NCI-H1694 (cell line): ENCODE measurements around the gene CXCR1.
"Not testable (repeated sequence)": the region's sequence is repeated elsewhere in the genome, so short reads cannot be mapped to it uniquely, and the experiment has no call there.

Source experiments
- DNase-seq: peaks from one replicate; lab custom pipeline; 2025; lab: John Stamatoyannopoulos, UW

Gene CXCR1

DNA sequence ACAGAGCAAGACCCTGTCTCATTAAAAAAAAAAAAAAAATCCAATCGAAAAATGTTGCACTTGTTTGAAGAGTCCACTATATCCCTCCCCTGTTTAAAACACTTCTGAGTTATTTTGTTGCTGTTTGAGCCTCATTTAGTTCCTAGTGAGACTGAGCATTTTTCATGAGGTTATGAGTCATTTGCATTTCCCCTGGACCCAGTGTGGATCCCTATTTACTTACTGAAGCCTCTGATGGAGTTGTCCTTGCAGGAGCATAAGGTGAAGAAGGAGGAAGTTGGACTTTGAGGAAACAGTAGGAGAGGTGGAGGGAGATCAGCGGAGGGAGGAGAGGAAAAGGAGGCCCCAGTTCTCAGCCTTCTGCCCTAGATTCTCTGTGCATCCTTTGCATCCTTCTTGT is 5.1 kb downstream of the CXCR1 start:
- DNase-seq: no peak

DNA sequence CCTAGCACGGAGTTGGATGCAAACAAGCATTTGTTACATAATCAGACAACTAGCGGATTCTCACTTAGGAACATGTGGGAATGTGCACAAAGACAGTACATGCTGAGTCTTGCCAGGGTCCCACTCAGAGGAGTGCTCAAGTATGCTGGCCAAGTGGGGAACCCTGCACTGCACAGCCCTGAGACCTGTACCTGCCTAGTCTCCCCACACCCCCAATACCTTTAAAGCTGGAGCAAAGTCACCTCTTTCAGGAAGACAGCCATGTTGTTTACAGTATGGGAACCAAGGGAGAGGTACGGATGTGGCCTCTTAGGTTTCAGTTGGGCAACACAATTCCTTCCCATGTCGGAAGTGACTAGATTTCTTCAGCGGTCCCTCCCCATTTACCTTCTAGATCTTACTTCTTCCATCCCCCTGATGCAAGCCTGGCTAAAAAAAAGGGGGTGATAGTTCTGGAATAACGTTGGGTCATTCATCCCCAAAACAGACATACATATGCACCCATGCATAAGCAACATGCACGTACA is 10.7 kb downstream of the CXCR1 start:
- no peak for DNase-seq

DNA sequence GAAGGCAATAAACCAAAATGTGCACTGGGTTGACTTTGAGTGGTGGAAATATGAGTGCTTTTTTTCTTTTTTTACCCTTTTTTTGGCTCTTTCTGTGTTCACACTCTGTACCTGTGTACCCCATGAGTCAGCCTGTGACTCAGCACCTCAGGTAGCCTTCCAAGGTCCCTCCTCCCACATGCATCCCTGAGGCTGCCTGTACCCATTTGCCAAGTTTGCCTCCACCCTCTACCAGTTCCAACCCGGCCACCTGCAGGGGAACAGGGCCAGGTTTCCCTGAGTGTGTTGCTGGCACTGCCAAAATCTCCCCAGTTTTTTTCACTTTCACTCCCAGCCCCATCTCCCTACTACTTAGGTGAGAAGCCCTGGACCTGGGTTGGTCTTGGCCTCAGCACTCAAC is 14.0 kb downstream of the CXCR1 start:
- no peak for DNase-seq

DNA sequence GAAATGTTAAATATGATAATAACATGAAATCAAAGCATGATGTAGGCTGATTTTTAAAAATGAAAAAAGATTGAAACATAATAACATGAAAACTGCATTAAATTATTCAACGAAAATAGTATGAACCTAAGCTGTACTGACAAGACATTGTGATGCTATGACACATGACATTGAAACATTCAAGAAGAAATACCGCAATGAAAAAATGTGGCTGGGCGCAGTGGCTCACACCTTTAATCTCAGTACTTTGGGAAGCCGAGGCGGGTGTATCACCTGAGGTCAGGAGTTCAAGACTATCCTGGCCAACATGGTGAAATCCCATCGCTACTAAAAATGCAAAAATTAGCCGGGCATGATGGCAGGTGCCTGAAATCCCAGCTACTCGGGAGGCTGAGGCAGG is 14.6 kb downstream of the CXCR1 start:
- no peak for DNase-seq

DNA sequence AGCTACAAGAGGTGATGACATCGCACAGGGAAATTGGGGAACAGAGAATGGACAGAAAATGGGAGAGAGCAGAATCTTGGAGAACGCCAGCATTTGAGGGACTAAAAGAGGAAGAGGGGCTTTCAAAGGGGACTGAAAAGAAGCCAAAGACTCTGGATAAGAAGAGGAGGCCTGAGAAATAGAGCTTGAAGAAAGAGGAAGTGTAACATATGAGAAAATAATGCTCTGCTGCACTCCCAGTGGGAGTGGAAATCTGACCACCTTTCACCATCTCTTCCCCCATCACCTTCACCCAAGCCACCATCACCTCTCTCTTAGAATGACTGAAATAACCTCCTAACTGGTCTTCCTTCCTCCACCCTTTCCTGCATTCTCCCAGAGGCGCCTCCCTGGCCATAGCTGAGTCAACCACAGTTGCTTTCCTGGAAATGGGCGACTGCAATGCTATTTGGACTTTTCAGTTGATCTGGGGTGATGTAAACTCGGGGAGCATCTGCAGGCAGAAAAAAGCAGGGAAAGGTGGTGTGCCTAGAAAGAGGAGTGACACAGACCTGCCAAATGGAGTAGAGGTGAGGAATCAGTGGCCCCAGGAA is 16.8 kb downstream of the CXCR1 start:
- DNase-seq: no peak

DNA sequence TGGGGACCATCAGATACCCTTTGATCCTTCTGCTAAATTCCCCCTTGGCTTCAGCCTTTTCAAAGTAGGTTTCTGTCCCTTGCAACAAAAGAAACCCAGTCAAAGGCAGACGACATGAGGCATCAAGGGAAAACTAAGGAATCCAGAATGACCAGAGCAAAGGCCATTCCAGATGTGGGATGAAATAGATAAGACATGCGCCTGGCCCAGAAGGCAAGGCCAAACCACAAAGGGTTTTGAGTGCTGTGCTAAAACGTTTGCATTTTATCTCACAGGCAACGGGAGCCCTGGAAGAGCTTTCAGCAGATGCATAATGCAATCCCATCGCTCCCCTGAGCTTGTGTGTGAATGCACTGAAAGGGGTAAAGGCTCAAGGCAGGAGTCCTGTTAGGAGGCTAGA is 17.7 kb downstream of the CXCR1 start:
- DNase-seq: no peak

DNA sequence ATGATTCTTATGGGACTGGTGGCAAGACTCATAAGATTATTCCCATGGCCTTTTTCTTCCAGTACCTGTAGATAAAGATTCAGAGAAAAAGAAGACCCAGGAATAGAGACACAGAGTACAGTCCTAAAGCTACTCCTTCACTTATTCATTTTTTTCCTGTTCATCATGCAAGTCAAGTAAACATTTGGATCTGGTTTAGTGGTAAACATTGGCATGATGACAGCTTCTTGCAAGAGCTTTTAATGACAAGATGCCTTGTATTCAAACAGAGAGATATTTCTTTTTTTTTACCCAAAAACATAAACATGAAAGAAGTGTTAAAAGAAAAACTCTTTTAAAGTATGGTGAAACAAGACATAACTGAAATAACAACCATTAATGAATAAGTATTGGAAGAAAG is 20.7 kb downstream of the CXCR1 start:
- DNase-seq: no peak

DNA sequence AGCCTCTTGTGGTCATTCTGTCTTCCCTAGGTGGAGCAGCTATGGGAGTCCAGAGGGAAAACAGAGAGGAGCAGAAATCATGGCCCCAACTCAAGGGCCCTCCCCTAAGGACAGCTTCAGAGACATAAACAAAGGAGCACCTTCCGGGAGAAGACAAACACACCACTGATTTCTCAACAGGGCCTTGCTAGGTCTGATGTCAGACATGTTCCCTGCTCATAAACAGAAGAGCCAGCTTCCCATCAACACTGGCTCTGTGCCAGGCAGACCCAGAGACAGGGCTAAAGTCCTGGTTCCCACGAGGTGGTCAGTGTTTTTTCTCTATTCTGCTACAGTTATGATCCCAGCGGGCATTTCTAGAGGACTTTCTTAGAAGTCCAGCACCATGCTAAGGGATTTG is 21.6 kb downstream of the CXCR1 start:
- no peak for DNase-seq

DNA sequence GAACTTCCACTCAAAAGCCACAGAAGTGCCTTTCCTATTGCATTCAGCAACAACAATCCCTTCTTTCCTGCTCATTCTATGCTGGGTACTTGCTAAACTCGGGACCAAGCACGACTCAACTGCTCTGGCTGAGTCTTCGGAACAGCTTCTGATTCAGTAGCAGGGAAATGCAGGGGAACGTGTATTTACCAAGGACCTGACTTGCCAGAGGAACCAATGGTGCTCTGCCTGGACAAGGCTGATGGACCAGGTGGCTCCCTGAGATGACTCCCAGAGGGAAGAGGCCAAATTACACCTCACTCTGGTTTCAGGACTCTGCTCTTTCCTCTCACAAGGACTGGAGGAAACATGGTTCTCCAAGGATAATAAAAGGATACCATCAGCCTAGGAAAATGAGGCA is 28.7 kb downstream of the CXCR1 start:
- DNase-seq: no peak

DNA sequence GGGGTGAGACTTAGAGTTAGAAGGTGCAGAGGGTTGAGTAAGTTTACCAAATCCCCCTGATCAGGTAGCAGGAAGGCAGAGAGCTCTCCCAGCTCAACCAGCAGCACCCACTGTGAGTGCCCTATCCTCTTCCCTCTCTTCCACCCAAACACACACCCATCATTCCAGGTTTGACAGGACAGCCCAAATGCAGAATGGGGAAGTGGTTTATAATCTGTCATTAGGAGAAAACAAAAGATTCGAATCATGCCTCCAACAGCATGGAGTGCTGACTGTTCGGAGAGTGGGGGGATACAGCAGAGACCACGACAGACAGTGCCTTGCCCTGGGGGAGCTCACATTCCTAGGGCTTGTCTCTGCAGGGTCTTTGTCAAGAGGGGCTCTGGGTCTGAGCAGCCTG is 29.2 kb downstream of the CXCR1 start:
- DNase-seq: no peak

DNA sequence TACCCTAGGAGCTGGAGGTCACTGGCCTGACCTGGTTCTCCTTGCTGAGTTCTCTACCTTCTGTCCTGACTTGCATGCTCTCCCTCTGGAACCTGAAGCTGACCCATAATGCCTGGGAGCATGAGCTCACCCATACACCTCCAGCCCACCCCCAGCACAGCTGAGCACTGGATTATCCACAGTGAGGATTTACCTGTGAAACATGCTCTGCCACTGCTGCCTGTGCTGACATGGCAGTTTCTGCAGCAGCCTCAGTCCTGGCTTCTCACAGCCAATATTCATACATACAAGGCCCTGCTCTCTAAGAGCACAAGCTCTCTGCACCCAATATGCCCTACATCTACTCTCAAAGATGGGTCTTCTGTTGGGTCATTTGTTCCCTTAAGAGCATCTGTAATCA is 35.9 kb downstream of the CXCR1 start:
- no peak for DNase-seq

DNA sequence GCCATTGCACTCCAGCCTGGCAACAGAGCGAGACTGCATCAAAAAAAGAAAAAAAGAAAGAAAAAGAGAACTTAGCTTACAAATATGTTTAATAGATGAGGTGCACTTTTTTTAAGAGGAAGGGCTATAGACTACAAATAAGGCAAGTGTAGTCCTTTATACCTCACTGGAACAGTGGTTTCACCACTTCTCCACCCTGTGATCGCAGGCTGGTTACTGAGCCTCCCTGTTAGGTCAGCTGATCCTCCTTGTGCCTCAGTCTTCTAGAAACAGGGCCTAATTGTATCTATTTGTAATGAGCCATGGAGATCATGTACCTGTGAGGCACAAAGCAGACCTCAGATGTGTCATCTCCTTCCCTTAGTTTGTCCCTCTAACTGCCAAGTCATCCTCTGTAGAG is 36.4 kb downstream of the CXCR1 start:
- DNase-seq: no peak

DNA sequence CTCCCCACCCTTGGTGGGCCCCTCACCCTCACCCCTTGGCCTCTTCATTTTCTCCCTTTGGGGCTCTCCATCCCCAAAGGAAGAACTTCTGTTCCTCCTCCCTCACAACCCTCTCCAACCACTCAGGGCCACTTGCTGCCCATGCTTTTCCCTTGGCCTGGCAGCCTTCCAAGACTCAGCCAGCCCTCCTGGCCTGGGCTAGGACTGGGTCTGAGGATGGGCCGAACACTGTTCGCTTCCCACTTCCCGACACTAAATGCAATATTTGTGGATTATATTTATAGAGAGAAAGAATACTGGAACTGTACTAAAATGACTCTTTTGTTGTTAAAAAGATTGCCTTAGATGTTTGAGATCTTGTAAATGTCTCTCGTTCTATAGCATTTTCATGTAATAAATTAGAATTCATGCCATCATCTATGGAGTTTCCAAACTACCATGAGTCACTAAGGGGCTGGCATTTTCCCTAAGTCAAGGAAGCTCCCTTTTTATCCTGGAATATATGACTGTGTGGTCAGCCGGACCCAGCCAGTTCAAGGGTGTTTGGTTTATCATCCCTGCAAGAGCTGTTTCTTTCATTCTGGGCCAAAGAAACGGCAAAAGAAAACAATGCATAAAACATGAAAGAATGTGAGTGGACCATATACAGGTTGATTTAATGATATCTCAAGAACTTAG is 37.2 kb downstream of the CXCR1 start:
- DNase-seq: no peak

DNA sequence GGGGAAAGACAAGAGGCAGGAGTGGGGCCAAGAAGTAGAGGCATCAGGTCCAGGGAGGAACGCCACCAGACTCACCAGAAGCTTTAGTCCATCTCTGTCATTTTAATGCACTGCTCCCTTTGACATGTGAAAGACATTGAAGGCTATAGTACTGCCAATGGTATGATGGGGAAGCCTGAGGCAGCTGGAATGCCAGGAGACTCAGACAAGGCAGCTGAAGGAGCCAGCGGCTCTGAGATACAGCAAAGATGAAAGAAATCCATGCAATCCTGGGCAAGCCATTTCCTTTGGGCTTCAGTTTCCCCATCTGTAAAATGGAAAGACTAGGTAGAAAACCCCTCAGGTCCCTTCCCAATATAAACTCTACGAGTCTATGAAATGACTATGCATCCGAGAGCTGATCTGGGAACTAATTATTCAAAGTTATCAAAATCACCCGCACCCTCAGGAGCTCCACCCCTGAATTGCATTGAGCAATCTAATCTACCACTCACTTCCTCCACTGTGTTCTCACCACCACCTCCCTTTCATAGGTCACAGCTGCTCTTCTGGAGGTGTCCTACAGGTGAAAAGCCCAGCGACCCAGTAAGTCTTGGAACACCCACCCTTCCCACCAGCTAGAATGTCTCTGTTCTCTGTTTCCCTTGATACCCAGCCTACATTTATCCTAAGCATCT is 37.8 kb downstream of the CXCR1 start:
- DNase-seq: no peak

DNA sequence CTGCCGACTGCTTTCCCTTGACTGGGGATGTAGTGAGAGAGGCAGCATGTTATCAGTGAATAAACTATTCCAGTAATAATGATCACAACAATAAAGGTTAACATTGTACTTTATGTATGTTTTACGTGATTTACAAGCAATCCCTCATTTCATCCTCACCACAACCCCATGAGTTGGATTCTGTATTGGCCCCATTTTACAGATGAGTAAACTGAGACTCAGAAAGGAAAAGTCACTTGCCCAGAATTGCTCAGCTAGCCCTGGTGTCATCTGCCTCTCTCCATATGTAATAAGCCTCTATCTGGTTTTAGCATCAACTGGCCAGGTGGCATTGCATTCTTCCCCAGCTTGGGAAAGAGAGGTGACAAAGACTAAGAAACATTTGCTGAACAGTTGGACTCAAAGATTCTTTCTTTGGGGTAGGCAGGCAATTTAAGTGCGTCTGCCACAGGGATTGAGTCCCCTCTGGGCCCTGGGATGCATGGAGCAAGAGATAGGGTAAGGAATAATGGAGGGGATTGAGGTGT is 38.8 kb downstream of the CXCR1 start:
- no peak for DNase-seq

DNA sequence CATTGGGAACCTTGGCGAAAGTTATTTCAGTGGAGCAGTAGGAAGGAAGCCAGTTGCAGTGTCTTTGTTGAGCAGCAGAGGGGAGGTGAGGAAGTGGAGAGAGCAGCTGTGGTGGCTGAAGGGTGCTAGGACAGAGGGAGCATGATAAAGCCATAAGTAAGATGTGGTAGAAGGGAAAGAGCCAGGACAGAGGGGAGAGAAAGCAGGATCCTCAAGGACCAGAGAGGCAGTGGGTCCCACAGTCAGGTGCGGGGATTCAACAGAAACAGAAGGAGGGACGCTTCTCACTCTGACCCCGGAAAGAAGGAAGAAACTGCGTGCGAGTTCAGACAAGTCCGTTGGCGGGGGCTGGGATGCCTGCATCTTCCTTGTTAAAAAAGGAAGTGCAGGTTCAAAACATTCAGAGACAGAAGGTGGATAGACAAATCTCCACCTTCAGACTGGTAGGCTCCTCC is 41.1 kb downstream of the CXCR1 start, which contains the start of gene CXCR2:
Gene CXCR2, plus strand, starts transcription at position 403 of the 455 bp plus-strand sequence. CDS start 8,774 bp downstream, outside the sequence.
- no peak for DNase-seq

DNA sequence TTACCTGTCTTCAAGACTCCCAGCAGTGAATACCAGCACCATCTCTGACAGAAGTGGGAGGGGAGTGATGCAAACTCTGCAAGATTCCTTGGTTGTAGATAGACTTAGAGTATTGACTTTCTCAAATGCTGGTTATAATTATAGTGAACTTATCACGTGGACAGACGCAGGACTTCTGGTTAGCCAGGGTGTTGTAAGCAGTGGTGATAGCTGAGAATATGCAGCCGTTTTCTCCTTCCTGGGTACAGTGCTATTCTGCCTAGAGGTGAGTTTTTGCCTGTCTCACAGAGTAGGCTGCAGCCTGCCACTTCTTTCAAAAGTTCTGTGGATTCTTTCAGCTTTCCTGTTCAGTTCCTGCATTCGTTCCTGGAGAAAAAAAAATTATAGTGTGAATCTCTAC is 41.7 kb downstream of the CXCR1 start:
- no peak for DNase-seq

DNA sequence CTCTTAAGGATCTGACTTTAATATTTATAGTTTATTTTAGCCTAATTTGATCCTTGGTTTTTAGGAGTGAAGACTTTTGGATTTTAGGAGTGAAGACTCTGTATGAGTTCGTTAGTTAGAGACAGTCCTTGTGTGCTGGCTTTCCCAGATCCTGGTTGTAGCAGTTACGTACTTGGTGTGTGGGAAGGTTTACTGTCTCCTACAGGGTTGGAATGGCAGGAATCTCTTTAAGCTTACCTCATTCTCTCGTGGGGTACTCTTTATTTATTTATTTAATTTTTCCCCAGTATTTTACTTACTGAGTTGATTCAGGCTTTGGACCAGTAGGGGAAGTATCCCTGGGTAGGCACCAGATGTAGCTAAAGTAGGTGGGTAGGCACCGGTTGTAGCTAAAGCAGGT is 42.8 kb downstream of the CXCR1 start:
- DNase-seq: no peak

DNA sequence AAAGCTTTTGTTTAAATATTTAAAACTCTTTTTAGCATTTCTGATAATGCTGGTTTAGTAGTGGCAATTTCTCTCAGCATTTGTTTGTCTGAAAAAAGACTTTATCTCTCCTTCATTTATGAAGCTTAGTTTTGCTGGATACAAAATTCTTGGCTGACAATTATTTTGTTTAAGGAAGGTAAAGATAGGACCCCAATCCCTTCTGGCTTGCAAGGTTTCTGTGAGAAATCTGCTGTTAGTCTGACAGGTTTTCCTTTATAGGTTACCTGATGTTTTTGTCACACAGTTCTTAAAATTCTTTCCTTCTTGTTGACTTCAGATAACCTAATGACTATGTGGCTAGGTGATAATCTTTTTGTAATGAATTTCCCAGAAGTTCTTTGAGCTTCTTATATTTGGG is 44.5 kb downstream of the CXCR1 start:
- not testable (repeated sequence) for DNase-seq

DNA sequence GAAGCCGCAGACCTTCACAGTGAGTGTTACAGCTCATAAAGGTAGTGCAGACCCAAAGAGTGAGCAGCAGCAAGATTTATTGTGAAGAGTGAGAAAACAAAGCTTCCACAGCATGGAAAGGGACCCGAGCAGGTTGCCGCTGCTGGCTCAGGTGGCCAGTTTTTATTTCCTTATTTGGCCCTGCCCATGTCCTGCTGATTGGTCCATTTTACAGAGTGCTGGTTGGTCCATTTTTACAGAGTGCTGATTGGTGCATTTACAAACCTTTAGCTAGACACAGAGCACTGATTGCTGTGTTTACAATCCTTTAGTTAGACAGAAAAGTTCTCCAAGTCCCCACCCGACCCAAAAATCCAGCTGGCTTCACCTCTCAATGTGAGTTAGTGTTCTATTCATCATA is 45.0 kb downstream of the CXCR1 start:
- not testable (repeated sequence) for DNase-seq
